Left lobe of liver (tissue), 2 donors: ENCODE measurements around the gene RAB5IF. TPM values are rescaled to one million over a fixed set of nuclear protein-coding genes. Genes with fewer than 3 reads are reported as not detected.
"Not testable (repeated sequence)": the region's sequence is repeated elsewhere in the genome, so short reads cannot be mapped to it uniquely, and the experiment has no call there.

Experiments
- ATAC-seq: fragments of 200-7000 bp; cut with Tn5 transposase; one replicate; pipeline ENCODE4 v1.9.1; 2020; ENCODE audit warnings: mild to moderate bottlenecking, moderate library complexity
- DNase-seq: peaks from one replicate; pipeline ENCODE4 v3.0.0-alpha.2; 2020; ENCODE audit warnings: low spot score
- total RNA-seq: library from RNA; stranded (reverse); gene quantifications from one replicate; pipeline ENCODE4 v1.2.1, GENCODE V29; 2021
- donor health status: DM: no; HTN: no; CAD: no; lungs with moderate emphysema.
- donor health status: DM: no; HTN: yes; CAD: no.

RAB5IF gene, protein sequence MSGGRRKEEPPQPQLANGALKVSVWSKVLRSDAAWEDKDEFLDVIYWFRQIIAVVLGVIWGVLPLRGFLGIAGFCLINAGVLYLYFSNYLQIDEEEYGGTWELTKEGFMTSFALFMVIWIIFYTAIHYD
- total RNA-seq: 113 TPM

DNA sequence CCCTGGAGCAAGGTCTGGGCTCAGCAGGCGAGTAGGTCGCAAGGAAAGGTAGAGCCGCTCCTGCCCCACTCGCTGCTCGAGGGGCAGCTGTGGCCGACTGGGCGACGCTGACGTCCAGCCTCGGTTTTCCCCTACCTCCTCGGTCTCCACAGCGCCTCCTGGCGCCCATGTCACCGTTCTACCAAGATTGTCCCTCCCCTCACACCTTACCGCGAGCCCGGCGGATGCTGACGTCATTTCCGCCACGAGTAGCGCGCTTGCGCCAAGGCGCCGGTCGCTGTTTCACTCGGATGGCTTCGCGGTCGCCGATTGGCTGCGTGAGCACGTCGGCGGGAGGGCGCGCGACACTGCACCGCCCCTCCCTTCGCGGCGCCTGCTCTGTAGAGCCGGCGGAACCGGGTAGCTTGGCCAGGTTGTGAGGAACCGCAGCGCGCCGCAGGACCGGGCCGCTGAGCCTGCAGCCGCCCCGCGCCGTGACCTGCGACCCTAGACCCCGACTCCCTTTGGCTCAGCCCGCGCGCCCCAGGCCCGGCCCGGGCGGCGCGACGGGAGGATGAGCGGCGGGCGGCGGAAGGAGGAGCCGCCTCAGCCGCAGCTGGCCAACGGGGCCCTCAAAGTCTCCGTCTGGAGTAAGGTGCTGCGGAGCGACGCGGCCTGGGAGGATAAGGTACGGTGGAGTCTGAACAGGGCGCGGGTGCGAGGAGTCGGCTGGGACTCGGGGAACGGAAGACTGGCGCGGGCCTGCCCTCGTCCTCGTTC lies at the start of gene RAB5IF:
TSS of gene RAB5IF (plus strand) at position 381 of the 759 bp plus-strand sequence. CDS start at position 554, 173 bp downstream.
- ATAC-seq: peak; percentile 91

DNA sequence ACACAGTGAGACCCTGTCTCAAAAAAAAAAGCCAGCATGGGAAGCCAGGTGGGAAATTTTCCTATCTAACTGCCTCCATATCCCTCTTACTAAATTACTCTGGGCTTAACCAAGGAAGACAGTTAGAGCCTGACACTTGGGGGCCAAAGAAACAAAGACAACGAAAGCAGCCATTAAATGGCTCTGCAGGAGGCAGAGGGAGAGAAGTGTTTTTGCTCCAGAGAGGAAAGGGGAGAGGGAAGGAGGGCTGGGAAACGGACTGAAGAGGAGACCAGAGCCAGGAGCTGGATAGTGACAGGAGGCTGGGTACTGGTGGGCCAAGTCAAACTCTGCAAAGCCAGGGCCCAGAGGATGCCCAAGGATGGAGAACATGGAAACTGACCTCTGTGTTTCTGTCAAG lies 42.9 kb upstream of the RAB5IF start:
- no peak for DNase-seq
- ATAC-seq: no peak

More for the DNA sequence above, at the start of gene RAB5IF:
- peak; percentile 99 for DNase-seq

DNA sequence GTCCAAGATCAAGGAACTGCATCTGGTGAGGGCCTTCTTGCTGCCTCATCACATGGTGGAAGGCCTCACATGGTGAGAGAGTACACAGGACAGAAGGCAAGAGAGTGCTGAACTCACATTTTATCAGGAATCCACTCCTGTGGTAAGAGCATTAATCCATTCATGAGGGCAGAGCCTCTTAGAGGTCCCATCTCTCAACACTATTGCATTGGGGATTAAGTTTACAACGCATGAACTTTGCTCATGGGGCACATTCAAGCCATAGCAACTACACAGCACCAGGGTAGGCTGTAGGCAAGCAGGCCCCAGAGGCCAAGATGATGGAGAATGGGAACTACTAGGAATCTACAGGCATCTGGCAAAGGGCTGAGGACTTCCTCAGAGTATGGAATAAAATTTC lies 42.2 kb upstream of the RAB5IF start:
- no peak for DNase-seq
- ATAC-seq: no peak

DNA sequence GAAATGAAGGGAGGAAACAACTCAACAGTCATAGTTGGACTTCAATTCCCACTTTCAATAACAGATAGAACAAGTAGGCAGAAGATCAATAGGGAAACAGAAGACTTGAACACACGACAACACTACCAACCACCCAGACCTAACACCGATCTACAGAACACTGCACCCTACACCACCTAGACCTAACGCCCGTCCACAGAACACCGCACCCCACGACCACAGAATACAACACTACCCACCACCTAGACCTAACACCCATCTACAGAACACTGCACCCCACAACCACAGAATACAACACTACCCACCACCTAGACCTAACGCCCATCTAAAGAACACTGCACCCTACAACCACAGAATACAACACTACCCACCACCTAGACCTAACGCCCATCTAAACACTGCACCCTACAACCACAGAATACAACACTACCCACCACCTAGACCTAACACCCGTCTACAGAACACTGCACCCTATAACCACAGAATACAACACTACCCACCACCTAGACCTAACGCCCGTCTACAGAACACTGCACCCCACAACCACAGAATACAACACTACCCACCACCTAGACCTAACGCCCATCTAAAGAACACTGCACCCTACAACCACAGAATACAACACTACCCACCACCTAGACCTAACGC lies 41.4 kb upstream of the RAB5IF start:
- not testable (repeated sequence) for DNase-seq

DNA sequence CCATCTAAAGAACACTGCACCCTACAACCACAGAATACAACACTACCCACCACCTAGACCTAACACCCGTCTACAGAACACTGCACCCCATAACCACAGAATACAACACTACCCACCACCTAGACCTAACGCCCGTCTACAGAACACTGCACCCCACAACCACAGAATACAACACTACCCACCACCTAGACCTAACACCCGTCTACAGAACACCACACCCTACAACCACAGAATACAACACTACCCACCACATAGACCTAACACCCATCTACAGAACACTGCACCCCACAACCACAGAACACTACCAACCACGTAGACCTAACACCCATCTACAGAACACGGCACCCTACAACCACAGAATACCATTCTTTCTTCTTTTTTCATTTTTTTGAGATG lies 40.9 kb upstream of the RAB5IF start:
- ATAC-seq, DNase-seq: not testable (repeated sequence)

More for the DNA sequence above, 41.4 kb upstream of the RAB5IF start:
- not testable (repeated sequence) for ATAC-seq

DNA sequence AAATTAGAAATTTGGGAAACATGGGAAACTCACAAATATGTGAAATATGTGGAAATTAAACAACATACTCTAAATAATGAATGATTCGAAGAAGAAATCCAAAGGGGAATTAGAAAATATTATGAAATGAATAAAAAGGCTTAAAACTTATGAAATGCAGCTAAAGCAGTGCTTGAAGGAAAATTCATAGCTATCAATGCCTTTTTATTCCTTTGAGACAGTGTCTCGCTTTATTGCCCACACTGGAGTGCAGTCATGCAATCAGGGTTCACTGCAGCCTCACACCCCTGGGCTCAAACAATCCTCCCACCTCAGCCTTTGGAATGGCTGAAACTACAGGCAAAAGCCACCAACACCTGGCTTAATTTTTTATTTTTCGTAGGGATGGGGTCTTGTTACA lies 40.1 kb upstream of the RAB5IF start:
- ATAC-seq (no peak), DNase-seq (no peak)

DNA sequence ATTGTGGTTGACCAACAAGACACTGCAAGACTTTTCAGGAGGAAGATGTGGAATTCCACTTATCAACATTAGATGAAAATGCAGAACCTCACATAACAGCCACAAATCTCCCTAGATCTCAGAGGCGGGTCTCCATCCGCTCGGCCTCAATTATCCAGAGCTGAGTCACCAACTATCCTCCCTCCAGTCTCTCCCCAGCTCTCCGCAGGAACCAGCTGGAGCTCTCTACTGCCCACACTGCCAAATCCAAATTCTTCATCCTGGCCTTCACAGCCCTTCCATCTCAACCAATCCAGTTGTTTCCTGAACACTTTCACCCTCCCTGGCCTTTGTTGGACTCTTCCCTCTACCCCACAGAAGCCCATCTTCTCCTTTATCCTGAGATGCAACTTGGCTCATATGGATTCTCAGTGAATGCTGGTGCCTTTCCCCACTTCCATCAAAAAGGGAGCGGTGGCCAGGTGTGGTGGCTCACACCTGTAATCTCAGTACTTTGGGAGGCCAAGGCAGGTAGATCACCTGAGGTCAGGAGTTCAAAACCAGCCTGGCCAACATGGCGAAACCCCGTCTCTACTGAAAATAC lies 35.6 kb upstream of the RAB5IF start:
- ATAC-seq (no peak), DNase-seq (no peak)

DNA sequence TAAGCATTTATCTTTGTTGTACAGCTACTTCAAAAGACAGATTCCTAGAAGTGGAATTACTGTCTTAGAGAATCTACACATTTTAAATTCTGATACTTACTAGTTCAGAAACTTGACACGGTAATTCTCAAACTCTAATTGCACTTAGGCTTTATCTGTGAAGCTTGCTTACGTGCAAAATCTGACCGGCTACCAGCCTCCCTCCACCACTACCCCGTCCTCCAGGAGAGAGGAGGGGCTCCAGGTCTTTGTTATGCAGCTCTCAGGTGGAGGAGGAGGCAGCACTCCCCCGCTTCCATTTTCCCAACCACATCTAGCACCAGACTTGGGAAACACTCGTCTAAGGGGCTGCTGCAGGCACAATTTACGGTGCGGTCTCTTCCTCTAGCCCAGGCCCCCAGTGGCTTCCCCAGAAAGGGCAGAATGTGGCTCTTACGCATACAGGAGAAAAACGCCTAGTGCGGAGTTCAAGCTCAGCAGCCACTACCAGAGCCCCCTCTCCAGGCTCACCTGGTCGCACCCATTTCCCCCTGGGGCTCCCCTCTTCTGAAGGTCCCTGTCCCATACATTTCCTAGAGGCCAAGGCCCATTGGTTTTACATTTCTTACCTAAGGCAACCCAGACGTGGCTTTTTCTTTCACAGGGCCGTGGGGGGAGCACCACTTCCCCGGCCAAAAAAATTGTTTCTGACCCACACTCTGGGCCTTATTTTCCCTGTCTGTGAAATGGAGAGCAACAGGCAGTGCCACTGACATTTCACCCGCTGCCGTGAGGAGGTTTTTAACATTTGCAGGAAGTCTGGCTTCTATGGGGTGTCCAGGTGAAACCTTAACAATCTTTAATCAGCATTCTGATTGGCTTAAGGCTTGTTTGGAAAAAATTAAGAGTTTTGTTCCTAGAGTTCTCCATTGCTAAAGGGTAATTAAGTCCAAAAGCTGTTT lies 33.7 kb upstream of the RAB5IF start:
- ATAC-seq: no peak
- DNase-seq: no peak

DNA sequence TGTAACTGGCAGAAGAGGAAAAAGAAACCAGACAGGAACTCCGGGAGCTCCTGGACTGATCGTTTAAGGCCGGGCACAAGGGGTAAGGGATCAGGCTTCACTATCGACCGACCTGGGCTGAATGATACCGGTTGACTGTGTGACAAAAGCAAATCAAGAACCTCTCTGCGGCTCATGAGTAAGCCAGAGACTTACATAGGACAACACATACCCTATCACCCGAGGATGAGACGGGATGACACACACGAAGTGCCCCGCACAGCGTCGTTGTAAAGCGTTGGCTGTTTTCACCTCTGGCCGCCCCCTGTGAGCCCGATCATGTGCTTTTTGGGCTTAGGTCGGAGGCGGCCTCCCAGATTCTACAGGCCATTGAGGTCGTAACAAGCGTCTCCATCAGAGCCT lies 32.9 kb upstream of the RAB5IF start:
- peak; percentile 56 for ATAC-seq
- peak; percentile 54 for DNase-seq

DNA sequence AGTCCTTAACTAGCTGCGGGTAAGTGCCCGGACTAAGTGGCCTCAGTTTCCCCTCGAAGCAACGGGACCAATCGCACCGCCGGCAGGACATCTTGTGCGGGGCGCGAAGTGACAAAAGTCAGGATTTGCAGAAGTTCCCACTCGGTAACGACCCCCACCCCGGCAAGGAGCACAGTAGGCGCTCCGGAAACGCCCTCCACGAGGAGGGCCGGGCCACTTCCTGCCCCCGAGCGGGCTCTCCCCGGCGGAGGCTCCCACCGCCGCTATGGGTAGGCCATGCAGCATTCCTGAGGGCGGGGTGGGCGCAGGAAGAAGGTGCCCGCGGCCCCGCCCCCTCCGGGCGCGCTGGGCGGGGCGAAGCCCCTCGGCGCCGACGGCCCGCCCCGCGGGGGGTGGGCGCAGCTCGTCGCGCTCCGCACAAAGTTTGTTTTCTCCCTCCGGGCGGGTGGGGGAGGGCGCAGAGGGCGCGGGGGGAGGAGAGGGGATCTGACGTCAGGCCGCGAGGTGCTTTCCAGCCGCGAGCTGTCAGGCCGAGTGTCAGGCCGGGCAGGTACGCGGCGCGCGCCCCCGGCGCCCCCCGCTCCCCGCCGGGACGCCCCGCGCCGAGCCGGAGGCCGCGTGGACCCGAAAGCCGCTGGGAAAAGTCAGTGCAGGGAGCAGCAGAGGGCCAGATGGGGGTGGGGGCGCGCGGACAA lies 32.3 kb upstream of the RAB5IF start, which contains the start of gene TGIF2:
TSS of gene TGIF2 (plus strand) at position 495 of the 695 bp plus-strand sequence. CDS start 5,178 bp downstream, outside the sequence.
- DNase-seq: peak; percentile 88
- peak; percentile 87 for ATAC-seq

DNA sequence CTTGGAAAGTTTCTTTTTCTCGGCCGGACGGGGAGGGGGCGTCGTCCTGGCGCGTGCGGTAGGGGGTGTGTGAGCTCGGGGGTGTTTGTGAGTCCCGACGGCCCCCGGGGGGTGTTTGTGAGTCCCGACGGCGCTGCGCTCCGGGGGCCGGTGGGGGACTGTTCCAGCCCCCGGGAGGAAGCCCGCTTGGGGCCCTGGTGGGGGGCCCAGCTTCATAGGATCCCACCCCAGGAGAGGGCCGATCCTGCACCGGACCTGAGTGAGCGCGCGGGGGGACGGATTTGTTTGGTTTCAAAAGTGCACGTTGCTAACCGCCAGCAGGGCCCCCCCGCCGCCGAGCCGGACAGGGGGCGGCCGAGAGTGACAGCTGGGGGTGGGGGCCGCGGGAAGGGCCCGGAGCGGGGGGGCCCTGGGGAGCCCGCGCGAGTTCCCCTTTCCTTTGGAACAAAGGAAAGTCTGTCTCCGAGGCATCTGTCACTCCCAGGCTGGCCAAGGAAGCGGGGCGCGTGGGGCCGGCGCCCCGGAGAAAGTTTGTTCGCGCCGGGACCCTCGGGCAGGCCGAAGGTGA lies 31.7 kb upstream of the RAB5IF start:
- peak; percentile 56 for DNase-seq
- peak; percentile 1 for ATAC-seq

DNA sequence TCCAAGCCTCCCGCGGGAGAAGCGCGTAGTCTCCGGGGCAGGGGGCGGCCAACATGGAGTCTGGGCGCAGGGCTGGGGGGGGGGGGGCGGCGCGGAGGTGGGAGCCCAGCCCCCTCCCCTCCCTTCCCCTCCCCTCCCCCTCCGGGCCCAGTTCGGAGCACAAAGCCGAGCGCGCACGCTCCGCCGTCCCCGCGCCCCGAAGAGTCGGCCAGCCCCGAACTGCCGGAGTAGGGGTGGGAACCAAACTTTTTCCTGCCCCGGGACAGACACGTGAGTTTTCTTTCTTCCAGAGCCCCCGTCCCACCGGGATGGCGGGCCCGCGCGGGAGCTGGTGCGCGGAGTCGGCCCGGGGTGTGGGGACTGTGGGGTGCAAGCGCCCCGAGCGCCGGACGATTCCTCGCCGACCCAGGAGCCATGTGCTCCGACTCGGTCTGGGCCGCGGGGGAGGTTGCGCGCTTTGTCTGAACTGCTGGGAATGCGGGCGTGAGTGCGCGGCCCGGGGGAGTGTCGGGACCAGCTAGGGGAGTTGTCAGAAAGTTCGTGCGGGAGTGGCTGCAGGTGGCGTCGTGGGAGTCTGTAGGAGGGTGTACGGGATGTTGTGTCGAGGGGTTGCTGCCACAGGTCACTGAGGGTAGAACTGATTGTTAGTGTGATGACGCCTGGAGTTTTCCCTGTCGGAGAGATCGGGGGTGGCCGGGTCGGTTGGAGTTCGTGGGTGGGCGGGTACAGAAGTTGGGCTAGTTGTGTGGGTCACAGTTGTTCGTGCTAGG lies 31.0 kb upstream of the RAB5IF start:
- DNase-seq: peak; percentile 61
- ATAC-seq: peak; percentile 32

DNA sequence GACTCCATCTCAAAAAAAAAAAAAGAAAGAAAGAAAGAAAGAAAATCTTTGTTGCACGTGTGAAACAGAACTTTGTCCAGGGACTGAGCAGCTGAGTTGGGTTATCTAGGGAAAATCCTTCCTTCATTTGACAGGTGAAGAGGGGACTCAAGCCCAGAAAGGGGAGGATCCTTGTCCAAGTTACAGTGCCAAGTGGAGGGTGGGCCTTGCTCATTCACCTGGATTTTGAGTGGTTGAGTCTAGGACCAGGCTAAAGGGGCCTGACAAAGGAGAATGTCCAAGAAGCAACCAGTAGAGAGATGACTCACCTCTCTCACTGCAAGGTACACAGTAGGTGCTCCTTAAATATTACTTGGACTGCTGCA lies 29.5 kb upstream of the RAB5IF start:
- no peak for ATAC-seq
- DNase-seq: no peak

DNA sequence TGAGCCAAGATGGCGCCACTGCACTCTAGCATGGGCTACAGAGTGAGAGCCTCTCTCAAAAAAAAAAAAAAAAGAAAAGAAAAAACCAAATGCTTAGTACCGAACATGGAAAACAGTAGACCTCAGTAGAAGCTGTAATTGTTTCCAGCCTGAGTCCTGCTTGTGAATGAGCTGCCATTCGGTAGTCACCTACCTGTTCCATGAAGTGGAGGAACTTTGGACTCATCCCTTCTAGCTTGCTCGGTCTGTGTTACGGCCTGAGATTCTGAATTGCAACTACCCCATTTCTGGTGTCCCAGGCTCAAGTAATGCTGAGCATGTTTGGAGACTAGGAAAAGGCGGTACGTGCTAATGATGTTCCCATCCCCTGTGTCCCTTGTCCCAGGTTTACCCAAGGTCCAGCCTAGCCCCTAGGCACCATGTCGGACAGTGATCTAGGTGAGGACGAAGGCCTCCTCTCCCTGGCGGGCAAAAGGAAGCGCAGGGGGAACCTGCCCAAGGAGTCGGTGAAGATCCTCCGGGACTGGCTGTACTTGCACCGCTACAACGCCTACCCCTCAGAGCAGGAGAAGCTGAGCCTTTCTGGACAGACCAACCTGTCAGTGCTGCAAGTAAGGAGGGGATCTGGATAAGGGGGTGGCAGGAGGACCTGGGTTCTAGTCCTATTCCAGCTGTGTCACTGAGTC lies 27.1 kb upstream of the RAB5IF start:
- ATAC-seq (no peak), DNase-seq (no peak)

DNA sequence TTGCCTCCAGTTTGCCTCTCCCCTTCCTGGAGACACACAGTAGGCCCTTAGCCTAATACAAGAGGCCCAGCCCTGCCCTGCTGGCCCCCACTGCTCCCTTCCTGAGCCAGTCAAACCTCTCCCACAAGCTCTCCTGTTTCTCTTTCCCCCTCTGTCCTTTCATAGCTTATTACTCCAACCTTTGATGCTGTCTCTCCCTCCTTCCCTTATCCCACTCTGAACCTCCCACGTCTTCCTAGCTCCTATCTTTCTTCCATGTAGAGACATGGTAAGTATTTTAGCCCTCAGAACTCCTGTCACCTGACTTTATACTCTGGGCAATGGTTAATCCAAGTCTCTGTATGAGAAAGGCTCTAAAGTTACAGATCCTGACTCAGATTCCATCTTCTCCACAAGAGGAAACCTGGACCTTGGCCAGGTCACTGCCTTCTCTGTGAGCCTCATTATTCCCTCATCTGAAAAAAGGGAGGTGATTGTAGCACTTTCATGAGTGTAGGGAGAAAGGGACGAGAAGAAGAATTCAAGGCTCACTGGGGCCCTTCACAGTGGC lies 25.5 kb upstream of the RAB5IF start:
- no peak for DNase-seq
- ATAC-seq: no peak

DNA sequence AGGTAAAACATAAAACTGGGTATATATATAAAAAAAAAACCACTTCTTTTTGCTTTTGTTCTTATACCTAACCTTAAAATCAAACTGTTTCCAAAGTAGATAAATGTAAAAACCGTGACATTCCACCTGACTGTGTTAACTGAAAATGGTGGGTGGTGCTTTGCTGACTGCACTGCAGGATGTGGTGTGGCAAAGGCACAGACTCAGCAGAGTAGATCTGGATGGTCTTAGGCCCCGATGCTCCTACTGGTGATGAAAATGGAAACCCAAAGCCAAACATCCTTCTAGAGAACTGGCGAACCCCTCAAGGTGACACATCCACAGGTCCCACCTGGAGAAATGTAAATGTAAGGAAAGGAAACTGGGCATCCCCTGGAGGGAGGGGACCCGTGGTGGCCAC lies 23.3 kb upstream of the RAB5IF start:
- ATAC-seq: no peak

DNA sequence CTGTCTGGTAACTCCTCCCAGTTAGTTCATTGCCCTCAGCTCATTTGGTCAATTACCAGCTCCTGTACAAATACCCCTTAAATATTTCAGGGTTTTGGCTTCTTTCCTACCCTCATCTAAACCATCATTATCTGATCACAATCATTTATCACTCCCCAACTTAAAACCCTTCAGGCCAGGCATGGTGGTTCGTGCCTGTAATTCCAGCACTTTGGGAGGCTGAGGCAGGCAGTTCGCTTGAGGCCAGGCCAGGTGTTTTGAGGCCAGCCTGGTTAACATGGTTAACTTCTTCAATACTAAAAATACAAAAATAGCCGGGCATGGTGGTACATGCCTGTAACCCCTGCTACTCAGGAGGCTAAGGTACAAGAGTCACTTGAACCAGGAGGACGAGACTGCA lies 22.8 kb upstream of the RAB5IF start:
- no peak for DNase-seq
- no peak for ATAC-seq

More for the DNA sequence above, 23.3 kb upstream of the RAB5IF start:
- no peak for DNase-seq

DNA sequence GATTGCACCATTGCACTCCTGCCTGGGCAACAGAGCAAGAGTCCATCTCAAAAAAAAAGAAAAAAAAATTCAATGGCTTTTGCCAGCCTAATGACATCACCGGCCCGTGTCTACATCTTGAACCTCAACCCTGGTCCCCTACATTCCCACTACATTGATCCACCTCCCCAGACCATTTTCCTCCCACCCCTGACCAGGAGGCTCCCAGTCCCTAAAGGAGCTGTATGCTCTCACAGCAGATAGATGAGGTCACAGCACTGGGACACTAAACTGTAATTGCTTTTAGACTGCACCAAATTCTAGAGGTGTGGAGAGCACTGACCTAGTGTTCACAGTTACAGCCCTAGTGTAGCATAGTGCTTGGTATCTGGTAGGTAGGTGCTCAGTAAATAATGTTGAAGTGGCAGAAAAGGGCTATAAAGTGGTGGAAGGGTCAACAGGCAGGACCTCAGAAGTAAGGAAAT lies 21.5 kb upstream of the RAB5IF start:
- DNase-seq (no peak), ATAC-seq (peak; percentile 79)
